ENCODE data around the gene DHRS7B. TPM values are rescaled to one million over a fixed set of nuclear protein-coding genes. Genes with fewer than 3 reads are reported as not detected.
"Not testable (repeated sequence)": the region's sequence is repeated elsewhere in the genome, so short reads cannot be mapped to it uniquely, and the experiment has no call there.

DHRS7B gene
- total RNA-seq, 1 donor from 2014 or later: 8.3 TPM

- H3K9me3 Mint-ChIP-seq (ENCODE audit: unreplicated experiment): peaks cover 6% of the 10 kb centered on the region
- peaks cover 1% of the 10 kb centered on the region for H3K27me3 Mint-ChIP-seq (ENCODE audit: unreplicated experiment)
Observed at GRCh38 chr17:21218101-21218500, 91.3 kb downstream of the DHRS7B start.

GRCh38 chr17:21218831-21219380, 92.1 kb downstream of the DHRS7B start:
- TF ChIP-seq CTCF (IDR thresholded peaks at IDR 0.05; ENCODE audit: partially characterized antibody, unreplicated experiment): no peak
- no peak overlapping the region for H3K4me3 Mint-ChIP-seq (ENCODE audit: unreplicated experiment)

More at GRCh38 chr17:21218101-21218500, 91.3 kb downstream of the DHRS7B start:
- peaks cover 5% of the 10 kb centered on the region for H3K36me3 Mint-ChIP-seq (ENCODE audit: unreplicated experiment)
- H3K4me3 Mint-ChIP-seq (ENCODE audit: unreplicated experiment): no peak overlapping the region
- peaks cover 8% of the 10 kb centered on the region for H3K4me1 Mint-ChIP-seq (ENCODE audit: low read depth, unreplicated experiment)
- DNase-seq: no peak
- H3K27ac Mint-ChIP-seq (ENCODE audit: unreplicated experiment): no peak overlapping the region
- no peak for TF ChIP-seq CTCF (IDR thresholded peaks at IDR 0.05; ENCODE audit: partially characterized antibody, unreplicated experiment)

GRCh38 chr17:21223086-21223485, 96.3 kb downstream of the DHRS7B start:
- TF ChIP-seq CTCF (IDR thresholded peaks at IDR 0.05; ENCODE audit: partially characterized antibody, unreplicated experiment): no peak
- Mint-ChIP-seq H3K4me1 (ENCODE audit: low read depth, unreplicated experiment) (no peaks in the 10 kb centered on the region), H3K9me3 (ENCODE audit: unreplicated experiment) (peaks cover 7% of the 10 kb centered on the region), H3K27ac (ENCODE audit: unreplicated experiment) (no peak overlapping the region), H3K36me3 (ENCODE audit: unreplicated experiment) (peaks cover 5% of the 10 kb centered on the region), H3K4me3 (ENCODE audit: unreplicated experiment) (no peak overlapping the region), H3K27me3 (ENCODE audit: unreplicated experiment) (peaks cover 6% of the 10 kb centered on the region)
- no peak for DNase-seq

More at GRCh38 chr17:21218831-21219380, 92.1 kb downstream of the DHRS7B start:
- H3K27me3 Mint-ChIP-seq (ENCODE audit: unreplicated experiment): peaks cover 6% of the 10 kb centered on the region
- peaks cover 6% of the 10 kb centered on the region for H3K9me3 Mint-ChIP-seq (ENCODE audit: unreplicated experiment)
- H3K36me3 Mint-ChIP-seq (ENCODE audit: unreplicated experiment): peaks cover 5% of the 10 kb centered on the region
- H3K4me1 Mint-ChIP-seq (ENCODE audit: low read depth, unreplicated experiment): peaks cover 5% of the 10 kb centered on the region
- no peak overlapping the region for H3K27ac Mint-ChIP-seq (ENCODE audit: unreplicated experiment)
- DNase-seq: no peak

GRCh38 chr17:21227277-21227676, 100.5 kb downstream of the DHRS7B start:
- not testable (repeated sequence) for H3K27me3 Mint-ChIP-seq (ENCODE audit: unreplicated experiment); H3K36me3 Mint-ChIP-seq (ENCODE audit: unreplicated experiment); DNase-seq; H3K4me1 Mint-ChIP-seq (ENCODE audit: low read depth, unreplicated experiment); H3K4me3 Mint-ChIP-seq (ENCODE audit: unreplicated experiment)
- H3K27ac Mint-ChIP-seq (ENCODE audit: unreplicated experiment): peak overlapping the region; percentile 38
- H3K9me3 Mint-ChIP-seq (ENCODE audit: unreplicated experiment): peaks cover 11% of the 10 kb centered on the region

GRCh38 chr17:21228111-21228510, 101.3 kb downstream of the DHRS7B start:
- no peak for DNase-seq
- peaks cover 11% of the 10 kb centered on the region for H3K9me3 Mint-ChIP-seq (ENCODE audit: unreplicated experiment)
- H3K4me3 Mint-ChIP-seq (ENCODE audit: unreplicated experiment): no peak overlapping the region
- no peak overlapping the region for H3K27ac Mint-ChIP-seq (ENCODE audit: unreplicated experiment)
- no peaks in the 10 kb centered on the region for H3K4me1 Mint-ChIP-seq (ENCODE audit: low read depth, unreplicated experiment)
- TF ChIP-seq CTCF (IDR thresholded peaks at IDR 0.05; ENCODE audit: partially characterized antibody, unreplicated experiment): no peak
- peaks cover 8% of the 10 kb centered on the region for H3K36me3 Mint-ChIP-seq (ENCODE audit: unreplicated experiment)
- peaks cover 5% of the 10 kb centered on the region for H3K27me3 Mint-ChIP-seq (ENCODE audit: unreplicated experiment)

Data from glutamatergic neuron (in vitro differentiated cells).